ENCODE measurements around the gene SHISA4. TPM values are rescaled to one million over a fixed set of nuclear protein-coding genes. Genes with fewer than 3 reads are reported as not detected.

The SHISA4 gene
- total RNA-seq, 4 donors from 2014 or later, result 2.2 to 6.7 (median 4.6) TPM

DNA sequence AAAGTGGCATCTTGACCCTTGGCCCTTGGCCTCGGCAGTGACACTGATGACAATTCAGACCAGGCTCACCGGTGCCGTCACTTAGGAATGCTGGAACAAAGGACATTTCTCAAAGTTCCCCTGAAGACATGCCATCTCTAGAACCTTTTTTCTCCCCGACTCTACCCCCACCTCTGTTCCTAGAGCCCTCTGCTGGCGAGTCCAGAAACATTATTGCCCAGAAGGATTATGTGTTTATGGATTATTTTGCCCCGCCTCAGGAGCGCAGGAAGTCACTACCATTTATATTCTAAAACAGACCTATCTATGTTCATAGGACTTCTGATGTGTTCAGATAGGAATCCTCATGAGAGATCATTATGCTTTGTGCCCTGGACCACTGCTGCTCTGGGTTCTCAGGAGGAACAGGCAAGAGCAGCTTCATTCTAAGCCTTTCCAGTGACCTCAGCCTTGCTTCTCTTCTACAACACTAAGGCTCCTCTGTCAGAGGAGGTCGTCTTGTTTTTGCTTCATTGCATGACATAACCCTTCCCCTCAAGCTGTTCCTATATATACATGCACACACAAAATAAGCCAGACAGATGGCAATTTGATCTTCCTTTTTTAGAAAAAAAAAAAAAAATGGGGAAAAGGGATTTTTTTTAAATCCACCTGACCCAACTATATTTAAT is 12.4 kb upstream of the SHISA4 start:
- no peaks in the 10 kb centered on the region for H3K9me3 ChIP-seq
- in situ Hi-C loops (cut with MboI; ENCODE audit: low pct_ligation_motif_present in 1 of 4, low pct_unique_long_range_greater_than_20kb in 1 of 4, low sequenced_read_pairs in 3 of 4), result loop anchor here in 2 of 4 donors (25.0 kb wide), 1 partner anchor 261 kb away; the partner anchor contains the start of gene ARL8A (in 2 of the 2)
- H3K36me3 ChIP-seq, result peaks cover 0 to 25% (median 11%) of the 10 kb centered on the region in 4 donors
- no peaks in the 10 kb centered on the region for H3K27me3 ChIP-seq
- H3K4me1 ChIP-seq, result peaks cover 0 to 9% (median 0%) of the 10 kb centered on the region in 4 donors
- no peak for DNase-seq
- WGBS, 2 donors (ENCODE audit: low coverage in 1 of 2), result 50 to 55% methylated on average over 1 to 8 of the region's 8 CpGs
- intact Hi-C loops (cut with DNase I; ENCODE audit: low total_unique reads), result loop anchor here (2.0 kb wide), 1 partner anchor 97 kb away; no protein-coding TSS in a partner anchor
- H3K4me3 ChIP-seq, result no peak overlapping the region
- no peak for TF ChIP-seq POLR2A (IDR thresholded peaks at IDR 0.05)
- TF ChIP-seq, protein P1, sequence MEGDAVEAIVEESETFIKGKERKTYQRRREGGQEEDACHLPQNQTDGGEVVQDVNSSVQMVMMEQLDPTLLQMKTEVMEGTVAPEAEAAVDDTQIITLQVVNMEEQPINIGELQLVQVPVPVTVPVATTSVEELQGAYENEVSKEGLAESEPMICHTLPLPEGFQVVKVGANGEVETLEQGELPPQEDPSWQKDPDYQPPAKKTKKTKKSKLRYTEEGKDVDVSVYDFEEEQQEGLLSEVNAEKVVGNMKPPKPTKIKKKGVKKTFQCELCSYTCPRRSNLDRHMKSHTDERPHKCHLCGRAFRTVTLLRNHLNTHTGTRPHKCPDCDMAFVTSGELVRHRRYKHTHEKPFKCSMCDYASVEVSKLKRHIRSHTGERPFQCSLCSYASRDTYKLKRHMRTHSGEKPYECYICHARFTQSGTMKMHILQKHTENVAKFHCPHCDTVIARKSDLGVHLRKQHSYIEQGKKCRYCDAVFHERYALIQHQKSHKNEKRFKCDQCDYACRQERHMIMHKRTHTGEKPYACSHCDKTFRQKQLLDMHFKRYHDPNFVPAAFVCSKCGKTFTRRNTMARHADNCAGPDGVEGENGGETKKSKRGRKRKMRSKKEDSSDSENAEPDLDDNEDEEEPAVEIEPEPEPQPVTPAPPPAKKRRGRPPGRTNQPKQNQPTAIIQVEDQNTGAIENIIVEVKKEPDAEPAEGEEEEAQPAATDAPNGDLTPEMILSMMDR (IDR thresholded peaks at IDR 0.05), result peak; percentile 22 to 37 (median 29)
- no peak for TF ChIP-seq POLR2AphosphoS5 (IDR thresholded peaks at IDR 0.05)
- no peak overlapping the region for H3K27ac ChIP-seq

DNA sequence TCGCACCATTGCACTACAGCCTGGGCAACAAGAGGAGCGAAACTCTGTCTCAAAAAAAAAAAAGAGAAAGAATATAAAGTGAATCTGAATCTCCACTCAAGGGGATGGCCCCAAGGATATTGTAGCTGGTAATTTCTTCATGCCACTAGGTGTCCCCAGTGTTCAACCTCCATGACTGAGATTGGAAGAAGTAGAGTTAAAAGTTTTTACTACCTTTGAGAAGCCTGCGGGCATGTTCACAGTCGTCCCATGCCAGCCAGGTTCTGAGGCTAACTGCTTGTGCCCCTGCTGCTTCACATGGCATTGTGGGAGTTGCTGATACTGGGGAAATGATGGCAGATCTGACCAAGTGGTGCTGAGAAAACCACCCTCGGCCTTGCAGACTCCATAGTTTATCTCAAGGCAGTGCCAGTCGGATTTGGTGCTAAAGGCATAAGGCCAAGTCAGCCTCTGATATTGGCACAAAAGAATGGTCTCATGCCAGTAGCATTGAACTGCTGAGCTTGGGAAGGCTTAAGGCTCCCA is 10.8 kb upstream of the SHISA4 start:
- H3K27me3 ChIP-seq, result no peaks in the 10 kb centered on the region
- no peak for DNase-seq
- no peak overlapping the region for H3K4me3 ChIP-seq
- in situ Hi-C loops (cut with MboI; ENCODE audit: low pct_ligation_motif_present in 1 of 4, low pct_unique_long_range_greater_than_20kb in 1 of 4, low sequenced_read_pairs in 3 of 4) (loop anchor here in 2 of 4 donors (25.0 kb wide), 1 partner anchor 259 kb away; the partner anchor contains the start of gene ARL8A (in 2 of the 2)), intact Hi-C loops (cut with DNase I; ENCODE audit: low total_unique reads) (loop anchor here (2.0 kb wide), 1 partner anchor 95 kb away; no protein-coding TSS in a partner anchor)
- TF ChIP-seq EP300 (IDR thresholded peaks at IDR 0.05; ENCODE audit: low read depth), result no peak
- no peak for TF ChIP-seq POLR2AphosphoS5 (IDR thresholded peaks at IDR 0.05)
- TF ChIP-seq, protein P1 (IDR thresholded peaks at IDR 0.05), result peak; percentile 60 to 71 (median 64)
- no peak for TF ChIP-seq POLR2A (IDR thresholded peaks at IDR 0.05)
- peaks cover 0 to 8% (median under 1%) of the 10 kb centered on the region in 4 donors for H3K36me3 ChIP-seq
- WGBS, 2 donors (ENCODE audit: low coverage in 1 of 2), result 33 to 59% methylated on average over 4 to 6 of the region's 6 CpGs
- no peaks in the 10 kb centered on the region for H3K9me3 ChIP-seq
- H3K27ac ChIP-seq, result no peak overlapping the region
- peaks cover 0 to 9% (median 0%) of the 10 kb centered on the region in 4 donors for H3K4me1 ChIP-seq

DNA sequence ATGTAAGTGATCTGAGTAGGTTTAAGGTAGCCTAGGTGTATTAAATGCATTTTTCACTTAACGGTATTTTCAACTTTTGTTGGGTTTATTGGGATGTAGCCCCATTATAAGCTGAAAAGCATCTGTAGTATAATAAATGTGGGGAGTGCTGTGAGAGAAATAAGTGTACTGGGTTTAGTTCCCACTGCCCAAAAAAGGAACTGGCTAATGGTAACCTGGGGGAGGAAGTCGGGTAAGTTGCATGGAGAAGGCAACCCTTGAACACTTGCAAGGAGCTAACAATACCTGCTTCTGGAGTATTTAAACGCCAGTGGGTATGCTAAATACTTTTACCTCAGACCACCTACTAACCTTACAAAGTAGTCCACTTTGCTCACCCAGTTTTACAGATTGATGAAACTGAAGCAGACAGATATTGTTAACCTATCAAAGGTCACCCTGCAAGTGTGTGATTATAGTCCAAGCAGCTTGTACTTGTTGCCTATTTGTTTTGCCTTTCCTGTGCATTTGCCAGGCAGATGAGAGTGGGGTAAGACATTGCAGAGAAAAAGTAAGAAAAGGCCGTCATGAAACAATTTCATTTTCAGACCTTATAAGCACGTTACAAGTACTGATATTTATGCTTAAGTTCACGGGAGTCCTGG is 7.6 kb upstream of the SHISA4 start:
- in situ Hi-C loops (cut with MboI; ENCODE audit: low pct_ligation_motif_present in 1 of 4, low pct_unique_long_range_greater_than_20kb in 1 of 4, low sequenced_read_pairs in 3 of 4) (loop anchor here in 2 of 4 donors (25.0 kb wide), 1 partner anchor 256 kb away; the partner anchor contains the start of gene ARL8A (in 2 of the 2)), intact Hi-C loops (cut with DNase I; ENCODE audit: low total_unique reads) (no loop called here)
- H3K4me3 ChIP-seq, result no peak overlapping the region
- no peaks in the 10 kb centered on the region for H3K36me3 ChIP-seq
- no peaks in the 10 kb centered on the region for H3K27me3 ChIP-seq
- TF ChIP-seq EP300 (IDR thresholded peaks at IDR 0.05; ENCODE audit: low read depth) (no peak), POLR2AphosphoS5 (IDR thresholded peaks at IDR 0.05) (no peak), POLR2A (IDR thresholded peaks at IDR 0.05) (no peak)
- TF ChIP-seq, protein P1 (IDR thresholded peaks at IDR 0.05), result no peak
- DNase-seq, result no peak
- 69 to 80% methylated on average over 1 to 6 of the region's 6 CpGs for WGBS, 2 donors (ENCODE audit: low coverage in 1 of 2)
- H3K27ac ChIP-seq, result no peak overlapping the region
- H3K4me1 ChIP-seq, result peaks cover 0 to 14% (median 0%) of the 10 kb centered on the region in 4 donors
- no peaks in the 10 kb centered on the region for H3K9me3 ChIP-seq

DNA sequence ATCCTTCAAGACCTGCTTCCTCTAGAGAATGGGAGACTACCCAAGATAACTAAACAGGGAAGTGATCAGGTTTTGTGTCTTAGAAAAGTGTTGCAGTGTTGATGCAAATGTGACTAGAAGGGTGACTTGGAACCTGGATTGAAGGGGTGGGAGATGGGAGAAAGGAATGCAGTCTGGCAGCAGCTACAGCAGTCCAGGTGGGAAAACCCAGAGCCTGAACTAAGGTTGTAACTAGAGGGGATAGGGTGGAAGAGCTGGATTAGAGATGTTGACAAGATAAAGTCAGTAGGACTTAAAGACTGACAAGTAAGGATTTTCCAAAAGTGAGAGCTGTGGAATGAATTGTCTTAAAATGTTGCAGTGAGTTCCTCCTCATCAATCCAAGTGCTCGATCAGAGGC is 7.1 kb upstream of the SHISA4 start:
- Histone ChIP-seq H3K9me3 (no peaks in the 10 kb centered on the region), H3K4me1 (peaks cover 0 to 11% (median 0%) of the 10 kb centered on the region in 4 donors), H3K27me3 (no peaks in the 10 kb centered on the region), H3K4me3 (no peak overlapping the region), H3K36me3 (no peaks in the 10 kb centered on the region), H3K27ac (no peak overlapping the region)
- DNase-seq, result no peak
- intact Hi-C loops (cut with DNase I; ENCODE audit: low total_unique reads) (no loop called here), in situ Hi-C loops (cut with MboI; ENCODE audit: low pct_ligation_motif_present in 1 of 4, low pct_unique_long_range_greater_than_20kb in 1 of 4, low sequenced_read_pairs in 3 of 4) (loop anchor here in 2 of 4 donors (25.0 kb wide), 1 partner anchor 256 kb away; the partner anchor contains the start of gene ARL8A (in 2 of the 2))
- 81% methylated on average over 1 of the region's 1 CpG; no CpG with 5 or more reads in 1 of the 2 donors for WGBS, 2 donors (ENCODE audit: low coverage in 1 of 2)
- TF ChIP-seq EP300 (IDR thresholded peaks at IDR 0.05; ENCODE audit: low read depth) (no peak), POLR2AphosphoS5 (IDR thresholded peaks at IDR 0.05) (no peak), POLR2A (IDR thresholded peaks at IDR 0.05) (no peak)
- TF ChIP-seq, protein P1 (IDR thresholded peaks at IDR 0.05), result no peak
